AG09319 (cell line): Measurements from ENCODE around the gene SLC25A26.
"Not testable (repeated sequence)": the region's sequence is repeated elsewhere in the genome, so short reads cannot be mapped to it uniquely, and the experiment has no call there.

Source experiments
- DNase-seq: peaks from one replicate; pipeline ENCODE4 v3.0.0-alpha.2; 2010; ENCODE audit warnings: low read depth; ENCODE audit errors: extremely low read depth
- TF ChIP-seq, protein P1 (sequence below): IDR thresholded peaks from 2 replicates; pipeline ENCODE4 v1.5.1; 2011; ENCODE audit warnings: low read depth, mild to moderate bottlenecking, inconsistent platforms, low read length, moderate library complexity

SLC25A26 gene

DNA sequence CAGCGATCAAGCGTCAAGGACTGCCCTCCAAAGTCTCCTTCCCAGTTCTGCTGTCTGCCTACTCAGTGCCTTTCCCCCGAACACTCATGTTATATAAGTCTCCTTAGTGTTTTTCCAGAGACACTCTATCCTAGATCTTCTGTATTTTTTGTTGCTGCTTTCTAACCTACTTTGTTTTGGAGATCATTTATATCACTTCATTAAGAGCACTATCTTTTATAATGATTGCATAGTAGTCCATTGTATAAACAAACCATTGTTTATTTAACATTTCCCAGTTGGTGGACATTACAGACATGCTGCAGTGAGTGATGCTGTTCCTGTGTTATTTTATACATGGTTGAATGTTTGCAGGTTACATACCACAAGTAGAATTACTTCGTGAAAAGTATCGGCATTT is 47.1 kb downstream of the SLC25A26 start:
- TF ChIP-seq, protein P1, sequence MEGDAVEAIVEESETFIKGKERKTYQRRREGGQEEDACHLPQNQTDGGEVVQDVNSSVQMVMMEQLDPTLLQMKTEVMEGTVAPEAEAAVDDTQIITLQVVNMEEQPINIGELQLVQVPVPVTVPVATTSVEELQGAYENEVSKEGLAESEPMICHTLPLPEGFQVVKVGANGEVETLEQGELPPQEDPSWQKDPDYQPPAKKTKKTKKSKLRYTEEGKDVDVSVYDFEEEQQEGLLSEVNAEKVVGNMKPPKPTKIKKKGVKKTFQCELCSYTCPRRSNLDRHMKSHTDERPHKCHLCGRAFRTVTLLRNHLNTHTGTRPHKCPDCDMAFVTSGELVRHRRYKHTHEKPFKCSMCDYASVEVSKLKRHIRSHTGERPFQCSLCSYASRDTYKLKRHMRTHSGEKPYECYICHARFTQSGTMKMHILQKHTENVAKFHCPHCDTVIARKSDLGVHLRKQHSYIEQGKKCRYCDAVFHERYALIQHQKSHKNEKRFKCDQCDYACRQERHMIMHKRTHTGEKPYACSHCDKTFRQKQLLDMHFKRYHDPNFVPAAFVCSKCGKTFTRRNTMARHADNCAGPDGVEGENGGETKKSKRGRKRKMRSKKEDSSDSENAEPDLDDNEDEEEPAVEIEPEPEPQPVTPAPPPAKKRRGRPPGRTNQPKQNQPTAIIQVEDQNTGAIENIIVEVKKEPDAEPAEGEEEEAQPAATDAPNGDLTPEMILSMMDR, result no peak
- no peak for DNase-seq

DNA sequence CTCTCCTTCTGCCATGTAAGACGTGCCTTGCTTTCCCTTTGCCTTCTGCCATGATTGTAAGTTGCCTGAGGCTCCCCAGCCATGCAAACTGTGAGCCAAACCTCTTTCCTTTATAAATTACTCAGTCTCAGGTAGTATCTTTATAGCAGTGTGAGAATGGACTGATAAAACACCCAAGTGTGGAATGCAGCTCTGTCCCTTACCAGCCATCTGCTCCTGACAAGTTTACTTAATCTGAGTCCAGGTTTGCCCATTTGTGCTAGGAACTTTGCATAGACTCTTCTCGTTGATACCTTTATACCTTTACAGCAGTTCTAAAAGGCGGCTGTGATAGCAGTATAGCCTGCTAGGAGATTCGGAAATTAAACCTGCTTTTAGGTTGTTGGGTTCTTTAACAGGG is 48.1 kb downstream of the SLC25A26 start:
- no peak for DNase-seq
- TF ChIP-seq, protein P1, result no peak

DNA sequence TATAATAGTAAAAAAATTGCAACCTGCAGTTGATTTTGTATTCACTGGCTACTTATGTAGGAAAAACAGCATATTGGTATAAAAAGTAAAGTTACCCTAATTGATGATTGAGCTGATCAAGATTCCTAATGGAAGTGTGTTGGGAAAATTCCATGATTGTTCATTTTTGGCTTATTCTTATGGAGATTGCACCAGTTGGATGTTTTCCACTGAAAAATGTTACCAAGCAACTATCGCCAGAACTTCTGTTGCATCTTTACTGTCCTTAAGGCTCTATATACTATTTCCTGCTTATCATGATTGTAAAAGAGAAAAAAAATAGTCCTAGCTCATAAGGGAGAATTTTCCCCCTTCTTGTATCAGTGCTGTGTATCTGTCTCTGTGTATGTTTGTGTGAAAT is 48.6 kb downstream of the SLC25A26 start:
- TF ChIP-seq, protein P1, result no peak
- no peak for DNase-seq

DNA sequence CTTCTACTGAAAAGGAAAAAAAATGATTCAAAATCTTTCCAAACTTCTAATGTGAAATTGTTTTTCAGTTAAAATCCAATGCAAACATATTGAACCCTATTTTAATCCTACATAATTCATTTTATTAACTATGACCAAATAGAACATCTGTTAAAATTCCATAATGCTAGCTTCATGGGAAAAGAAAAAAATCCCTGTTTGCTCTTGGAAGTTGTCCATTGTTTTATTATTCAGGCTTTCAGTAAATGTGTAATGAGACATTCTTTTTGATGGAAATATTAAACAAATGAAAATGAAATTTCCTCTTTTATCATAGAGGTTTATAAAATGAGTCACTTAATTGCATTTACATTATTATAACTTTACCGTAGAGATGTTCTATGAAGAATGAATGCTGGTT is 49.5 kb downstream of the SLC25A26 start:
- DNase-seq, result peak; percentile 20
- TF ChIP-seq, protein P1, result no peak

DNA sequence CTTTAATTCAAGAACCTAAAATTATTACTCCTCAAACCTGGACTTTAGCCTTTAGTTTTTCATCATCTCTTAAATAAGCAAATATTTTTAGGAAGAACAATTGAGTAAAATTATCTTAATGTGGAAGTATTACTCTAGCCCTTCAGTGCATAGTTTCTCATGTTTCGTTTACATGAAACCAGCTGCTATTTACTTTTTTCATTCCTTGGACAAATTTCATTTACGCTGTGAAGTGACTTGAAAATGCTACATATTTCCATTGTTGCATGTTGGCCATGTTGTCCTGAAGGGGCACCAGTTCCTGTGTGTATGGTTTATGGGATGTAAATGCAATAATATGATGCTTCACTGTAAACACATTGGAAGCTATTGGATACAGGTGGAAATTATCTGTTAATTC is 49.9 kb downstream of the SLC25A26 start:
- peak; percentile 39 for DNase-seq
- TF ChIP-seq, protein P1, result no peak

DNA sequence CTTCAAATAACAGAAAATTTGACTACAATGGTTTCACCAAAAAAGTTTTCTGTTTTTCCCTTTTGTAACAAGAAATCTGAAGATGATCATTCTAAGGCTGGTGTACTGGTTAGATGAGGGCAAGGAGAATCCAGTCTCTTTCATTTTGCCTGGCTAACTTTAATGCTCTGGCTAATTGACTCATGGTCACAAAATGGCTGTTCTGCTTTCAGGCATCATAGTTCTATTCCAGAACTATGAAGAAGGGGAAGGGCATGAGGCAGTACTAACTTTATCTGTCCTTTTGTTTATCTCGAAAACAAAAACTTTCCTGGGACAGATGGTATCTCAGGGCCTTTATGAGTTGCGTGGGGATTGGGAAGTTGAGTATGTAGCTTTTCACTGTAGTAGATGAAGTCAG is 50.4 kb downstream of the SLC25A26 start:
- no peak for DNase-seq
- TF ChIP-seq, protein P1, result no peak

DNA sequence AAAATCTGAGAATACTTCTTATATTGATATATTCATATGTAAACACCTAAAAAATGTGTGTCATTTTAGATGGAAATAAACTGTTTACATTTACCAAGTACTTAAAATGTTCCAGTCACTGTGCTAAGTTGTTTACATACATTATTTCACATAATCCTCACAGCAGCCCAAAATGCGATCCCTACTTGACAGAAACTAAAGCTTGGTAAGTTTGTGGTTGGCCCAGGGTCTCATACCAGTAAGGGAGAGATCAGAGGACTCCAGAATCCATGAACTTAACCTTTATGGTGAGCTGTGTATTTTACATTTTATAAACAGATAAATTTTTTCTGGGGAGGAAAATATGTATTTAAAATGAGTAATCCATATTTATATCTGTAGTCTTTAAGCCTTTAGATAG is 51.2 kb downstream of the SLC25A26 start:
- TF ChIP-seq, protein P1, result no peak

DNA sequence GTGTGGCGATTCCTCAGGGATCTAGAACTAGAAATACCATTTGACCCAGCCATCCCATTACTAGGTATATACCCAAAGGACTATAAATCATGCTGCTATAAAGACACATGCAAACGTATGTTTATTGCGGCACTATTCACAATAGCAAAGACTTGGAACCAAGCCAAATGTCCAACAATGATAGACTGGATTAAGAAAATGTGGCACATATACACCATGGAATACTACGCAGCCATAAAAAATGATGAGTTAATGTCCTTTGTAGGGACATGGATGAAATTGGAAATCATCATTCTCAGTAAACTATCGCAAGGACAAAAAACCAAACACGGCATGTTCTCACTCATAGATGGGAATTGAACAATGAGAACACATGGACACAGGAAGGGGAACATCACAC is 54.0 kb downstream of the SLC25A26 start:
- DNase-seq, result not testable (repeated sequence)

More for the DNA sequence above, 51.2 kb downstream of the SLC25A26 start:
- no peak for DNase-seq
